Activated CD8-positive, alpha-beta memory T cell treated with anti-CD3 and anti-CD28 coated beads, Interleukin-2, amount 10 ng/mL, durations not matched to agents 7 days and 5 days (primary cell): ENCODE data around the gene PPP4R3B. TPM values are rescaled to one million over a fixed set of nuclear protein-coding genes. Genes with fewer than 3 reads are reported as not detected.

Experiments
- ATAC-seq: fragments of 150-1000 bp; cut with Tn5 transposase; one replicate; pipeline ENCODE4 v1.10.0; 2021; ENCODE audit warnings: moderate library complexity
- CTCF ChIA-PET: fragments of 350-600 bp; sonication (Branson Sonifier 250); formaldehyde crosslinking; loops from one replicate; lab custom pipeline; 2021; ENCODE audit warnings: antibody characterized with exemption; lab: Charles Lee
- DNase-seq: peaks from one replicate; pipeline ENCODE4 v3.0.0-alpha.2; 2020
- H3K27ac Mint-ChIP-seq: one replicate; pipeline ENCODE4 v1.8.0; 2021; ENCODE audit warnings: mild to moderate bottlenecking, mixed read lengths
- H3K27me3 Mint-ChIP-seq: one replicate; pipeline ENCODE4 v1.8.0; 2021; ENCODE audit warnings: mixed read lengths
- H3K36me3 Mint-ChIP-seq: one replicate; pipeline ENCODE4 v1.8.0; 2021; ENCODE audit warnings: mild to moderate bottlenecking, mixed read lengths
- H3K4me1 Mint-ChIP-seq: one replicate; pipeline ENCODE4 v1.8.0; 2021; ENCODE audit warnings: mixed read lengths
- H3K4me3 Mint-ChIP-seq: one replicate; pipeline ENCODE4 v1.8.0; 2021; ENCODE audit warnings: mild to moderate bottlenecking, moderate library complexity, mixed read lengths
- H3K9me3 Mint-ChIP-seq: one replicate; pipeline ENCODE4 v1.8.0; 2022; ENCODE audit warnings: low read depth, mixed read lengths
- total RNA-seq, 2 experiments: library from RNA; stranded (reverse); gene quantifications; one replicate each; pipeline ENCODE4 v1.2.3, GENCODE V29; 2021

The PPP4R3B gene
- total RNA-seq = 10 to 100 TPM; 67.3 to 76.9 TPM

DNA sequence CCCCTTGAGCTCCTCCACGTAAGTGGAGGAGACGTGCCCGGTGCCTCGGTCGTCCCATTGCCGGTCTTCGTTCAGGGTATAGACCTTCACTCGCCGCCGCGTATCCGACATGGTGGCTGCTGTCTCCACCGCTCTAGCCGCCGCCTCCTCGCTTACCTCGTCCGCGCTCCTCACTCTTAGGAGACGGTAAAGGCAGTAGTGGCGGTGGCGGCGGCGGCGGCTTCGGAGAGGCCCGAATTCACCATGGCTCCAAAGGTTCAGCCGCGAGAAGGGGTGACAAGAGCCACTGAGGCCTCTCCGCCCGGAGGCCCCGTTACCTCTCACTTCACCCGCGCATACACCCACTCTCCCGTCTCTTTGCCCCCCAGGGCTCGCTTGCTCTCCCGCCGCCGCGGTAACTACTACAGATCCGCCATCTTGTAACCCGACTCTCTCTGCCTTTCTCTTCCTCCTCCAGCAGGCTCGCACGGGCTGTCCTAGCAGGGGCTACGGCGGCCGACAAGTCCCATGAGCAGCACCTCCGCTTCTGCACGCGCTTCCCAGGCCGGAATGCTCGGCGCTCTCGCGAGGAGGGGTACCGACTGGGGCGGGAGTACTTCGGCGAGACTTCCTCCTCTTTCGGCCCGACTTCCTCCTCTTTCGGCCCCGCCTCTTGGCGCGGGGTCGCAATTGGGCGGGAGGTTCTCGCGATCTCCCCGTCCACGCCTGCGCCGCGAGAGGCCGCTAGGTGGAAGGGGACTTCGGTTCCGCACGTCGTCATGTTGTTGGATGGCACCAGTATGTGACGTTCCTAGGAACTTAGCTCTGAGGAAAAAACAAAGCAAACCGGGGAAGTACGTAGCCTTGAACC is at the start of gene PPP4R3B:
PPP4R3B (minus strand) TSS at position 448 of the 850 bp plus-strand sequence; CDS start at position 111, 337 bp downstream.
- Mint-ChIP-seq H3K27me3 (no peaks in the 10 kb centered on the region), H3K27ac (no peak within 1 kb of the TSS), H3K4me1 (peaks cover 38% of the 10 kb centered on the region), H3K4me3 (no peak within 1 kb of the TSS), H3K36me3 (peaks cover 31% of the 10 kb centered on the region), H3K9me3 (no peaks in the 10 kb centered on the region)
- peak; percentile 92 for ATAC-seq
- DNase-seq = peak; percentile 99
- CTCF ChIA-PET = interaction anchor here (0.6 to 1.3 kb wide), 4 partner anchors 10 to 97 kb away, joined by 3 to 5 read pairs (median 4); no protein-coding TSS in a partner anchor

GRCh38 chr2:55653255-55653654 is 35.8 kb upstream of the PPP4R3B start:
- ATAC-seq (no peak), DNase-seq (no peak)
- Mint-ChIP-seq H3K36me3 (peaks cover 47% of the 10 kb centered on the region), H3K9me3 (no peaks in the 10 kb centered on the region), H3K4me1 (no peaks in the 10 kb centered on the region), H3K4me3 (no peak overlapping the region), H3K27me3 (no peaks in the 10 kb centered on the region), H3K27ac (peak overlapping the region; percentile 49)
- CTCF ChIA-PET = no interaction called here

DNA sequence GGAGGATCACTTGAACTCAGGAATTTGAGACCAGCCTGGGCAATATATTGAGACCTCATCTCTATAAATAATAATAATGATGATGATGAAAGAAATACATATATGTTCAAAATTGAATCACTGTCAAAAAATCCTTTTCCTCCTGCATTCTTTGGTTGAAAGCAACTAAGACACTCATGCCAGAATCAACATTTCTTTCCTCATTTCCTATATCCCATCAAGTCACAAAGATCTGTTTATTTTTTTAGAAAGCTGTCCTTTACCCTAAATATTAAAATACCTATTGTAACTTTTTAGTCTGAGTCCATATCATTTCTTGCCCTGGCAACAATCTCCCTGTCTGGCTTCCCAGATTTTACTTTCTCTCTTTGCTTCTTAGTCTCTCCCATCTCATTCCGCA is 31.8 kb upstream of the PPP4R3B start:
- ATAC-seq (no peak), DNase-seq (no peak)
- CTCF ChIA-PET = no interaction called here
- no peaks in the 10 kb centered on the region for H3K27me3 Mint-ChIP-seq
- H3K36me3 Mint-ChIP-seq = peaks cover 38% of the 10 kb centered on the region
- H3K27ac Mint-ChIP-seq = no peak overlapping the region
- no peak overlapping the region for H3K4me3 Mint-ChIP-seq
- H3K9me3 Mint-ChIP-seq = no peaks in the 10 kb centered on the region
- H3K4me1 Mint-ChIP-seq = no peaks in the 10 kb centered on the region

DNA sequence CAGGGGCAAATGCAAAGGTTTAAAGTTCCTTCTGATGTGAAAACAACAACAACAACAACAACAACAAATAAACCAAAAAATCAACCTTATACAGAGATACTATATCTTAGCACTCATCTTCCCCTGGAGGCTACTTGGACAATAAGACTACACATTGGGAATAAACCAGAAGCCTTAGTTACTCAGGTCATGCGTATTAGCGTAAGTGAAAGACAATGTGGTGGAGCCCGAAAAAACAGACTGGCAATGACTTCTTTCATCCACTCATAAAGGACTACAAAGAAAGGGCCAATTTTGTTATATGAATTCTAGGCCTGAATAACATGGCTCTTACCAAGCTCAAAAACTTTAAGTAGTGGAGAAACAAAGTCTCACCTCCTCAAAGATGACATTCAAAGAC is 19.4 kb upstream of the PPP4R3B start:
- H3K27ac Mint-ChIP-seq = no peak overlapping the region
- H3K9me3 Mint-ChIP-seq = no peaks in the 10 kb centered on the region
- no peak for DNase-seq
- peaks cover 29% of the 10 kb centered on the region for H3K36me3 Mint-ChIP-seq
- ATAC-seq = no peak
- H3K4me1 Mint-ChIP-seq = no peaks in the 10 kb centered on the region
- no peak overlapping the region for H3K4me3 Mint-ChIP-seq
- CTCF ChIA-PET = no interaction called here
- no peaks in the 10 kb centered on the region for H3K27me3 Mint-ChIP-seq

DNA sequence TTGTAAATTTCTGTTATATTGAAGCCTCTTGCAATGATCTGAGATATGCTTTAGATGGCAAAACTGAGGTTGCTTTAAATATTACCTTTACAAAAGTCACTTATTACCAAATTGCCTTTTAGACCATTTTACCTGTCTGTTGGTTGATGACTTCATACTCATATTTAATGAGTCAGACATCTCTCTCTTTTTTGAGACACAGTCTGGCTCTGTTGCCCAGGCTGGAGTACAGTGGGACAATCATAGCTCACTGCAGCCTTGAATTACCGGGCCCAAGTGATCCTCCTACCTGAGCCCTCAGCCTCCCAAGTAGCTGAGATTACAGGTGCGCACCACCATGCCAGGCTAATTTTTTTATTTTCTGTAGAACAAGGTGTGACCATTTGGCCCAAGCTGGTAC is 11.5 kb upstream of the PPP4R3B start:
- Mint-ChIP-seq H3K27me3 (no peaks in the 10 kb centered on the region), H3K27ac (no peak overlapping the region), H3K9me3 (no peaks in the 10 kb centered on the region), H3K4me3 (no peak overlapping the region), H3K36me3 (peaks cover 19% of the 10 kb centered on the region), H3K4me1 (peaks cover under 1% of the 10 kb centered on the region)
- no peak for ATAC-seq
- no peak for DNase-seq
- CTCF ChIA-PET = interaction anchor here (1.3 kb wide), 1 partner anchor 11 kb away, joined by 3 read pairs; the partner anchor contains the start of gene PPP4R3B

DNA sequence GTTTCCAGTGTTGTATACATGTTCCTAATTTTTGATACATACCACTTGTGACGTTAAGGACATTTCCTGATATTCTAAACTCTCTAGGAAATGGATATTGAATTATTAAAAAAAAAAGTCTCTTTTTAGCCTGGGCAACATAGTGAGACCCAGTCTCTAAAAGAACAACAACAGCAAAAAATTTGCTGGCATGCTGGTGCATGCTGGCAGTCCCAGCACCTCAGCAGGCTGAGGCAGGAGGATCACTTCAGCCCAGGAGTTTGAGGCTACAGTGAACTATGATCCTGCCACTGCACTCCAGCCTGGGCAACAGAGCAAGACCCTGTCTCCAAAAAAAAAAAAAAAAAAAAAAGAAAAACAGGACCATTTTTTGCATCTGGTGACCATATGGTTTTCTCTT is 10.5 kb upstream of the PPP4R3B start:
- Mint-ChIP-seq H3K36me3 (peaks cover 17% of the 10 kb centered on the region), H3K9me3 (no peaks in the 10 kb centered on the region), H3K4me1 (peaks cover 10% of the 10 kb centered on the region), H3K27me3 (no peaks in the 10 kb centered on the region), H3K4me3 (no peak overlapping the region), H3K27ac (no peak overlapping the region)
- CTCF ChIA-PET = interaction anchor here (1.9 kb wide), 1 partner anchor 10 kb away, joined by 5 read pairs; no protein-coding TSS in a partner anchor
- ATAC-seq (no peak), DNase-seq (no peak)

- ATAC-seq (no peak), DNase-seq (no peak)
- H3K9me3 Mint-ChIP-seq = no peaks in the 10 kb centered on the region
- no peaks in the 10 kb centered on the region for H3K27me3 Mint-ChIP-seq
- CTCF ChIA-PET = no interaction called here
- peaks cover 31% of the 10 kb centered on the region for H3K4me1 Mint-ChIP-seq
- peaks cover 8% of the 10 kb centered on the region for H3K36me3 Mint-ChIP-seq
- H3K4me3 Mint-ChIP-seq = no peak overlapping the region
- H3K27ac Mint-ChIP-seq = no peak overlapping the region
Observed at GRCh38 chr2:55621802-55622201, 4.4 kb upstream of the PPP4R3B start.

DNA sequence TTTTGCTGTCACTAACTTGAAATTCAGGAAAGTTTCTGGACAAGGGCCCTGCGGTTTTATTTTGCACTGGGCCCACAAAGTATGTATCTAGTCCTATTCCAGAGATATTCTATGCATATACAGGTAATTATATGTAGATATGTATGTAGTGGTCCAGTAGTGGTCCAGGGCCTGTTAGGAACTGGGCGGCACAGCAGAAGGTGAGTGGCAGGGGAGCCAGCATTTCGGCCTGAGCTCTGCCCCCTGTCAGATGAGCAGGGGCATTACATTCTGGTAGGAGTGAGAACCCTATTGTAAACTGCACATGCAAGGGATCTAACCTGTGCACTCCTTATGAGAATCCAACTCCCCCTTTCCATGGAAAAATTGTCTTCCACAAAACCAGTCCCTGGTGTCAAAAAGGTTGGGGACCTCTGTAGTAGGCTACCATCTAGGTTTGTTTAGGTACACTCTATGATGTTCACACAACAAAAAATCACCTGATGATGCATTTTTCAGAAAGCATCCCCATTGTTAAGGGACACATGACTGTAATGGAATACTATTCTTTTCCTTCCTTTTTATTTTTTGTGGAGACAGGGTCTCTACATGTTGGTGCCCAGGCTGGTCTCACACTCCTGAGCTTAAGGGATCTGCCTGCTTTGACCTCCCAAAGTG is 2.8 kb upstream of the PPP4R3B start:
- no peak for DNase-seq
- Mint-ChIP-seq H3K4me1 (peaks cover 35% of the 10 kb centered on the region), H3K36me3 (peaks cover 13% of the 10 kb centered on the region), H3K27me3 (no peaks in the 10 kb centered on the region), H3K27ac (peak overlapping the region; percentile 43), H3K4me3 (no peak overlapping the region), H3K9me3 (no peaks in the 10 kb centered on the region)
- CTCF ChIA-PET = interaction anchor here (1.0 to 1.2 kb wide), 2 partner anchors 12 to 135 kb away, joined by 3 to 4 read pairs; no protein-coding TSS in a partner anchor
- no peak for ATAC-seq

DNA sequence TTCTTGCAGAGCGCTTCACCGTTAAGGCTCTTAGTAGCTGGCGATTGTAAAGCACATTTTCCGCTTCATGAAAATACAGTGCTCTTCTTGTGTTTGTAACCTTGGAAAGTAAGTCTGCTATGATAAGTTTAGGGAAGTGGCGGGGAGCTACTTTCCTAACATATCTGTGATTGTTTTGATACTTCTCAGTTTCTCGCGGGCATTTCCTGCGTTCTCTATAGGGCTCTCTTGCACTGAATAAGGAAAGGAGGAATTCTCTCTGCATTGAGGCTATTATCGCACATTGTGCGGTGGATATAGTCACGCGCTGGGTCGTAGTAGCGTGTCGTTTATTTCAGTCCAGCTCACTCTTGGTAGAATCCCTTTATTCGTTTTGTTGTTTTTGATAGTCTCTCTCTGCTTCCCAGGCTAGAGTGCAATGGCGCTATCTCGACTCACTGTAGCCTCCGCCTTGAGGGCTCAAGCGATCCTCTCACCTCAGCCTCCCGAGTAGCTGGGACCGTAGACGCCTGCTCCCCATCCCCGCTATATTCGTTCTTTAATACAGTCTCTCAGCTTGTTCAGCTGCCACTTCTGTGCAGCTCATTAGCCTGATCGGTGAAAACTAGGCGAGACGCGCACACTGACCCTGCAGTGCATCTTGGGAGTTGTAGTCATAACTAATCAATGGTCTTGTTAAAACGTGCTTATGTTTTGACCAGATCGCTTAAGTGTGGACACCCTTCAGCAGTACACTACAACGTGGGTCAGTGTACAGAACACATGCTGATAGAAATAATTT is 1.0 kb upstream of the PPP4R3B start:
- no peaks in the 10 kb centered on the region for H3K27me3 Mint-ChIP-seq
- CTCF ChIA-PET = interaction anchor here (1.1 to 1.3 kb wide), 3 partner anchors 9 to 98 kb away, joined by 3 to 5 read pairs (median 5); no protein-coding TSS in a partner anchor
- peak; percentile 21 for ATAC-seq
- peak; percentile 70 for DNase-seq
- peaks cover 42% of the 10 kb centered on the region for H3K4me1 Mint-ChIP-seq
- H3K36me3 Mint-ChIP-seq = peaks cover 24% of the 10 kb centered on the region
- no peaks in the 10 kb centered on the region for H3K9me3 Mint-ChIP-seq
- H3K27ac Mint-ChIP-seq = no peak overlapping the region
- H3K4me3 Mint-ChIP-seq = no peak overlapping the region

DNA sequence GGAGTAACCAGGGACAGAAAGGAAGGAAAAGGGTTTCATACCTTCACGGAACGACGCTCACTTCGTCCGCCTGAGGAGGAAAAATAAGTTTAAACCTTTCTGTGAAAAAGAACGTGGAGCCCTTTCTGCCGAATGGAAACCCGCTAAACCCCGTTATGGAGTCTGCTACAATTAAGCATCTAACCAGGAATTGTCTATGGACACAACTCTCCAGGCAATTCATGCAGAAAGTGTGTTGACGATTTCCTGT is 528 bp upstream of the PPP4R3B start:
- Mint-ChIP-seq H3K4me3 (no peak overlapping the region), H3K27ac (no peak overlapping the region), H3K4me1 (peaks cover 41% of the 10 kb centered on the region), H3K9me3 (no peaks in the 10 kb centered on the region), H3K27me3 (no peaks in the 10 kb centered on the region), H3K36me3 (peaks cover 28% of the 10 kb centered on the region)
- ATAC-seq (no peak), DNase-seq (no peak)
- CTCF ChIA-PET = interaction anchor here (1.1 to 1.3 kb wide), 3 partner anchors 9 to 98 kb away, joined by 3 to 5 read pairs (median 5); no protein-coding TSS in a partner anchor

DNA sequence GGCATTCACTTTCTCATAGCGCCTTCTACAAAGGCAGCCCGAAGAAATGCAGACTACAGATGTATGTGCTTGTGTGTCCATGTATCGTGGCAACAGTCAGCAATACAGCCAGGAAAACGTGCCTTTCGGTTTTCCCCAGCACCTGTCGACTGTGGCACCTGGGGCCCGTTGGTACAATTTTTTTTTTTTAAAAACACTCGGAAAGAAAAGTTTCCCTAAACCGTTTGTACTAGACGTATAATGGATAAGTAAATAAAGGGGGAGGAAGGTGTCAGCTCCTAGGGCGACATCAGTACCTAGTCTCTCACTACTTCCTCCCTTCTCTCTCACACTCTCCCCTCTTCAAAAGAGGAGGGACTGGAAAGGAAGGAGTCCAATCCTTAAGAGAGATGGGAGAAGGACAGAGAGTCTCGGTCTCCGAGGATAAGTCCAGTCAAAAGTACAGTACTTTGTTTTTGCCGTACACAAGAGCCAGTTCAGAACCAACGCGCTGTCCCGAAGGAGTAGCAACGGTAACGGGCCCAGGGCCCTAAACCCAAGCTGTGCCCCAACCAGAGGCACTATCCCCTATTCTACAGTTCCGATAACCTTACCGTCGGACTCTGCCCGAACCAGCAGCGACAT is 759 bp downstream of the PPP4R3B start:
- CTCF ChIA-PET = interaction anchor here (0.6 kb wide), 1 partner anchor 27 kb away, joined by 3 read pairs; no protein-coding TSS in a partner anchor
- ATAC-seq = peak; percentile 5
- H3K4me3 Mint-ChIP-seq = no peak overlapping the region
- H3K27me3 Mint-ChIP-seq = no peaks in the 10 kb centered on the region
- H3K36me3 Mint-ChIP-seq = peaks cover 38% of the 10 kb centered on the region
- DNase-seq = peak; percentile 60
- H3K27ac Mint-ChIP-seq = no peak overlapping the region
- H3K9me3 Mint-ChIP-seq = no peaks in the 10 kb centered on the region
- H3K4me1 Mint-ChIP-seq = peaks cover 39% of the 10 kb centered on the region

- ATAC-seq (no peak), DNase-seq (no peak)
- H3K36me3 Mint-ChIP-seq = peaks cover 55% of the 10 kb centered on the region
- H3K27me3 Mint-ChIP-seq = no peaks in the 10 kb centered on the region
- no peaks in the 10 kb centered on the region for H3K9me3 Mint-ChIP-seq
- no peak overlapping the region for H3K4me3 Mint-ChIP-seq
- no peak overlapping the region for H3K27ac Mint-ChIP-seq
- CTCF ChIA-PET = no interaction called here
- H3K4me1 Mint-ChIP-seq = peaks cover 38% of the 10 kb centered on the region
Observed at GRCh38 chr2:55611997-55612396, 5.4 kb downstream of the PPP4R3B start.
